ENCODE results near the gene ABHD17C. TPM values are rescaled to one million over a fixed set of nuclear protein-coding genes. Genes with fewer than 3 reads are reported as not detected.

The ABHD17C gene
- total RNA-seq, 2 experiments from 2014 or later, result 5.8 to 6.7 TPM

GRCh38 chr15:80769829-80770705 lies 75.0 kb downstream of the ABHD17C start:
- CTCF ChIA-PET, result no interaction called here
- Mint-ChIP-seq H3K4me3 (no peak overlapping the region), H3K27ac (no peak overlapping the region), H3K27me3 (peaks cover 13% of the 10 kb centered on the region), H3K36me3 (ENCODE audit: low read depth) (no peaks in the 10 kb centered on the region), H3K9me3 (ENCODE audit: low read depth) (no peaks in the 10 kb centered on the region), H3K4me1 (no peaks in the 10 kb centered on the region)
- POLR2A ChIA-PET, result no interaction called here
- ATAC-seq (no peak), DNase-seq (no peak)
- intact Hi-C loops (cut with DNase I, micrococcal nuclease), result no loop called here

- ChIA-PET CTCF (interaction anchor here (0.7 to 1.4 kb wide), 5 partner anchors 9 to 271 kb away, joined by 3 to 5 read pairs (median 3); no protein-coding TSS in a partner anchor), POLR2A (no interaction called here)
- no peaks in the 10 kb centered on the region for H3K4me1 Mint-ChIP-seq
- DNase-seq (no peak), ATAC-seq (no peak)
- intact Hi-C loops (cut with DNase I, micrococcal nuclease), result no loop called here
- H3K9me3 Mint-ChIP-seq (ENCODE audit: low read depth), result no peaks in the 10 kb centered on the region
- no peak overlapping the region for H3K4me3 Mint-ChIP-seq
- H3K27ac Mint-ChIP-seq, result no peak overlapping the region
- peaks cover 29% of the 10 kb centered on the region for H3K27me3 Mint-ChIP-seq
- H3K36me3 Mint-ChIP-seq (ENCODE audit: low read depth), result no peaks in the 10 kb centered on the region
Observed at GRCh38 chr15:80773122-80773551, 78.0 kb downstream of the ABHD17C start.

GRCh38 chr15:80773792-80774352 lies 78.8 kb downstream of the ABHD17C start:
- ATAC-seq, result no peak
- no peak for DNase-seq
- CTCF ChIA-PET, result interaction anchor here (0.6 to 0.9 kb wide), 4 partner anchors 92 to 271 kb away, joined by 3 to 5 read pairs (median 3); no protein-coding TSS in a partner anchor
- Mint-ChIP-seq H3K4me1 (no peaks in the 10 kb centered on the region), H3K4me3 (no peak overlapping the region), H3K27me3 (peaks cover 32% of the 10 kb centered on the region), H3K36me3 (ENCODE audit: low read depth) (no peaks in the 10 kb centered on the region), H3K27ac (no peak overlapping the region), H3K9me3 (ENCODE audit: low read depth) (no peaks in the 10 kb centered on the region)
- intact Hi-C loops (cut with DNase I, micrococcal nuclease), result no loop called here
- POLR2A ChIA-PET, result no interaction called here

GRCh38 chr15:80774486-80774885 lies 79.4 kb downstream of the ABHD17C start:
- DNase-seq, result no peak
- Mint-ChIP-seq H3K36me3 (ENCODE audit: low read depth) (no peaks in the 10 kb centered on the region), H3K27me3 (peaks cover 31% of the 10 kb centered on the region), H3K4me3 (no peak overlapping the region), H3K27ac (no peak overlapping the region), H3K9me3 (ENCODE audit: low read depth) (no peaks in the 10 kb centered on the region), H3K4me1 (no peaks in the 10 kb centered on the region)
- no peak for ATAC-seq
- intact Hi-C loops (cut with DNase I, micrococcal nuclease), result no loop called here
- CTCF ChIA-PET, result interaction anchor here (0.6 to 4.0 kb wide), 2 partner anchors 11 to 207 kb away, joined by 3 to 23 read pairs; no protein-coding TSS in a partner anchor
- POLR2A ChIA-PET, result no interaction called here

GRCh38 chr15:80775338-80775737 lies 80.2 kb downstream of the ABHD17C start:
- no peak for DNase-seq
- Mint-ChIP-seq H3K9me3 (ENCODE audit: low read depth) (no peaks in the 10 kb centered on the region), H3K27ac (no peak overlapping the region), H3K4me1 (peaks cover 6% of the 10 kb centered on the region), H3K4me3 (no peak overlapping the region), H3K27me3 (peaks cover 37% of the 10 kb centered on the region), H3K36me3 (ENCODE audit: low read depth) (no peaks in the 10 kb centered on the region)
- POLR2A ChIA-PET, result no interaction called here
- intact Hi-C loops (cut with DNase I, micrococcal nuclease), result loop anchor here (5.0 kb wide), 2 partner anchors 158 to 197 kb away; no protein-coding TSS in a partner anchor
- no peak for ATAC-seq
- CTCF ChIA-PET, result interaction anchor here (1.1 to 4.0 kb wide), 6 partner anchors 9 to 320 kb away, joined by 3 to 51 read pairs (median 5); no protein-coding TSS in a partner anchor

GRCh38 chr15:80776420-80777045 lies 81.4 kb downstream of the ABHD17C start:
- CTCF ChIA-PET, result interaction anchor here (0.6 to 4.0 kb wide), 43 partner anchors 8 to 1443 kb away, joined by 3 to 51 read pairs (median 4); no protein-coding TSS in a partner anchor
- Mint-ChIP-seq H3K4me3 (no peak overlapping the region), H3K9me3 (ENCODE audit: low read depth) (no peaks in the 10 kb centered on the region), H3K4me1 (peaks cover 6% of the 10 kb centered on the region), H3K36me3 (ENCODE audit: low read depth) (no peaks in the 10 kb centered on the region), H3K27ac (no peak overlapping the region), H3K27me3 (peaks cover 44% of the 10 kb centered on the region)
- ATAC-seq (no peak), DNase-seq (peak; percentile 82)
- intact Hi-C loops (cut with DNase I, micrococcal nuclease), result loop anchor here (1.0 to 5.0 kb wide), 6 partner anchors 159 to 321 kb away; no protein-coding TSS in a partner anchor
- POLR2A ChIA-PET, result interaction anchor here (1.0 kb wide), 1 partner anchor 319 kb away, joined by 3 read pairs; no protein-coding TSS in a partner anchor

- DNase-seq (no peak), ATAC-seq (no peak)
- POLR2A ChIA-PET, result interaction anchor here (1.0 kb wide), 1 partner anchor 320 kb away, joined by 3 read pairs; no protein-coding TSS in a partner anchor
- Mint-ChIP-seq H3K27me3 (peaks cover 50% of the 10 kb centered on the region), H3K27ac (no peak overlapping the region), H3K4me1 (peaks cover 6% of the 10 kb centered on the region), H3K9me3 (ENCODE audit: low read depth) (no peaks in the 10 kb centered on the region), H3K4me3 (no peak overlapping the region), H3K36me3 (ENCODE audit: low read depth) (no peaks in the 10 kb centered on the region)
- intact Hi-C loops (cut with DNase I, micrococcal nuclease), result loop anchor here (2.0 to 5.0 kb wide), 3 partner anchors 160 to 208 kb away; no protein-coding TSS in a partner anchor
- CTCF ChIA-PET, result interaction anchor here (0.6 to 4.0 kb wide), 25 partner anchors 8 to 1443 kb away, joined by 3 to 51 read pairs (median 5); no protein-coding TSS in a partner anchor
Observed at GRCh38 chr15:80777137-80777536, 82.0 kb downstream of the ABHD17C start.

- no peak for ATAC-seq
- H3K9me3 Mint-ChIP-seq (ENCODE audit: low read depth), result no peaks in the 10 kb centered on the region
- peaks cover 53% of the 10 kb centered on the region for H3K27me3 Mint-ChIP-seq
- ChIA-PET CTCF (interaction anchor here (0.6 to 4.0 kb wide), 10 partner anchors 8 to 1276 kb away, joined by 3 to 51 read pairs (median 10); no protein-coding TSS in a partner anchor), POLR2A (no interaction called here)
- H3K4me3 Mint-ChIP-seq, result no peak overlapping the region
- no peak overlapping the region for H3K27ac Mint-ChIP-seq
- peaks cover 8% of the 10 kb centered on the region for H3K4me1 Mint-ChIP-seq
- DNase-seq, result no peak
- intact Hi-C loops (cut with DNase I, micrococcal nuclease), result loop anchor here (2.0 to 5.0 kb wide), 4 partner anchors 83 to 209 kb away; partner anchors contain the start of gene ABHD17C (in 1 of the 2)
- H3K36me3 Mint-ChIP-seq (ENCODE audit: low read depth), result no peaks in the 10 kb centered on the region
Observed at GRCh38 chr15:80777826-80778620, 82.9 kb downstream of the ABHD17C start.

GRCh38 chr15:80778621-80778963 lies 83.5 kb downstream of the ABHD17C start:
- ChIA-PET POLR2A (no interaction called here), CTCF (interaction anchor here (0.7 to 4.0 kb wide), 4 partner anchors 7 to 323 kb away, joined by 3 to 51 read pairs (median 13); no protein-coding TSS in a partner anchor)
- DNase-seq, result no peak
- H3K9me3 Mint-ChIP-seq (ENCODE audit: low read depth), result no peaks in the 10 kb centered on the region
- H3K27ac Mint-ChIP-seq, result no peak overlapping the region
- intact Hi-C loops (cut with DNase I, micrococcal nuclease), result loop anchor here (2.0 to 5.0 kb wide), 3 partner anchors 84 to 194 kb away; partner anchors contain the start of gene ABHD17C (in 1 of the 2)
- no peaks in the 10 kb centered on the region for H3K36me3 Mint-ChIP-seq (ENCODE audit: low read depth)
- no peak overlapping the region for H3K4me3 Mint-ChIP-seq
- H3K4me1 Mint-ChIP-seq, result peaks cover 14% of the 10 kb centered on the region
- H3K27me3 Mint-ChIP-seq, result peaks cover 52% of the 10 kb centered on the region
- ATAC-seq, result no peak

- DNase-seq (peak; percentile 85), ATAC-seq (peak; percentile 86)
- POLR2A ChIA-PET, result no interaction called here
- Mint-ChIP-seq H3K36me3 (ENCODE audit: low read depth) (no peaks in the 10 kb centered on the region), H3K27me3 (peaks cover 48% of the 10 kb centered on the region), H3K27ac (no peak within 1 kb of the TSS), H3K4me1 (peaks cover 15% of the 10 kb centered on the region), H3K9me3 (ENCODE audit: low read depth) (no peaks in the 10 kb centered on the region), H3K4me3 (peak within 1 kb of the TSS; percentile 29)
- intact Hi-C loops (cut with DNase I, micrococcal nuclease), result loop anchor here (1.0 to 5.0 kb wide), 4 partner anchors 84 to 193 kb away; partner anchors contain the start of gene ABHD17C (in 1 of the 2)
- CTCF ChIA-PET, result interaction anchor here (0.7 to 2.6 kb wide), 13 partner anchors 24 to 330 kb away, joined by 3 to 20 read pairs (median 3); no protein-coding TSS in a partner anchor
Observed at GRCh38 chr15:80778964-80779657, 84.0 kb downstream of the ABHD17C start, which contains the start of gene CEMIP. Gene CEMIP, plus strand, starts transcription at chr15:80779370. Its CDS starts 94,510 bp downstream, at chr15:80873880.
